ENCODE data around the gene ASIC2.

Gene ASIC2

GRCh38 chr17:32993977-32994376 lies 299.1 kb downstream of the ASIC2 start:
- ATAC-seq, result no peak
- TF ChIP-seq ZNF70 (CRISPR knock-in tag; IDR thresholded peaks at IDR 0.05), result no peak
- TF ChIP-seq GLIS3 (CRISPR knock-in tag; IDR thresholded peaks at IDR 0.05), result no peak
- no peak for TF ChIP-seq OSR1 (CRISPR knock-in tag; IDR thresholded peaks at IDR 0.05)
- TF ChIP-seq BACH2 (CRISPR knock-in tag; IDR thresholded peaks at IDR 0.05; ENCODE audit: borderline replicate concordance), result no peak
- no peak for TF ChIP-seq ZNF565 (CRISPR knock-in tag; conservative IDR thresholded peaks at IDR 0.05; ENCODE audit: low read depth)
- no peak for TF ChIP-seq ZFP3 (CRISPR knock-in tag; IDR thresholded peaks at IDR 0.05)
- no peak for TF ChIP-seq ESRRG (CRISPR knock-in tag; IDR thresholded peaks at IDR 0.05)
- no peak for TF ChIP-seq PATZ1 (CRISPR knock-in tag; IDR thresholded peaks at IDR 0.05; ENCODE audit: borderline replicate concordance)
- TF ChIP-seq ZC3H10 (CRISPR knock-in tag; IDR thresholded peaks at IDR 0.05), result no peak
- TF ChIP-seq, protein P1, sequence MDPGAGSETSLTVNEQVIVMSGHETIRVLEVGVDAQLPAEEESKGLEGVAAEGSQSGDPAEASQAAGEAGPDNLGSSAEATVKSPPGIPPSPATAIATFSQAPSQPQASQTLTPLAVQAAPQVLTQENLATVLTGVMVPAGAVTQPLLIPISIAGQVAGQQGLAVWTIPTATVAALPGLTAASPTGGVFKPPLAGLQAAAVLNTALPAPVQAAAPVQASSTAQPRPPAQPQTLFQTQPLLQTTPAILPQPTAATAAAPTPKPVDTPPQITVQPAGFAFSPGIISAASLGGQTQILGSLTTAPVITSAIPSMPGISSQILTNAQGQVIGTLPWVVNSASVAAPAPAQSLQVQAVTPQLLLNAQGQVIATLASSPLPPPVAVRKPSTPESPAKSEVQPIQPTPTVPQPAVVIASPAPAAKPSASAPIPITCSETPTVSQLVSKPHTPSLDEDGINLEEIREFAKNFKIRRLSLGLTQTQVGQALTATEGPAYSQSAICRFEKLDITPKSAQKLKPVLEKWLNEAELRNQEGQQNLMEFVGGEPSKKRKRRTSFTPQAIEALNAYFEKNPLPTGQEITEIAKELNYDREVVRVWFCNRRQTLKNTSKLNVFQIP (CRISPR knock-in tag; IDR thresholded peaks at IDR 0.05; ENCODE audit: borderline replicate concordance, low read depth), result no peak
- TF ChIP-seq TCF4 (CRISPR knock-in tag; IDR thresholded peaks at IDR 0.05; ENCODE audit: borderline replicate concordance), result no peak
- no peak for TF ChIP-seq TOX (CRISPR knock-in tag; IDR thresholded peaks at IDR 0.05; ENCODE audit: borderline replicate concordance)
- TF ChIP-seq, protein P2, sequence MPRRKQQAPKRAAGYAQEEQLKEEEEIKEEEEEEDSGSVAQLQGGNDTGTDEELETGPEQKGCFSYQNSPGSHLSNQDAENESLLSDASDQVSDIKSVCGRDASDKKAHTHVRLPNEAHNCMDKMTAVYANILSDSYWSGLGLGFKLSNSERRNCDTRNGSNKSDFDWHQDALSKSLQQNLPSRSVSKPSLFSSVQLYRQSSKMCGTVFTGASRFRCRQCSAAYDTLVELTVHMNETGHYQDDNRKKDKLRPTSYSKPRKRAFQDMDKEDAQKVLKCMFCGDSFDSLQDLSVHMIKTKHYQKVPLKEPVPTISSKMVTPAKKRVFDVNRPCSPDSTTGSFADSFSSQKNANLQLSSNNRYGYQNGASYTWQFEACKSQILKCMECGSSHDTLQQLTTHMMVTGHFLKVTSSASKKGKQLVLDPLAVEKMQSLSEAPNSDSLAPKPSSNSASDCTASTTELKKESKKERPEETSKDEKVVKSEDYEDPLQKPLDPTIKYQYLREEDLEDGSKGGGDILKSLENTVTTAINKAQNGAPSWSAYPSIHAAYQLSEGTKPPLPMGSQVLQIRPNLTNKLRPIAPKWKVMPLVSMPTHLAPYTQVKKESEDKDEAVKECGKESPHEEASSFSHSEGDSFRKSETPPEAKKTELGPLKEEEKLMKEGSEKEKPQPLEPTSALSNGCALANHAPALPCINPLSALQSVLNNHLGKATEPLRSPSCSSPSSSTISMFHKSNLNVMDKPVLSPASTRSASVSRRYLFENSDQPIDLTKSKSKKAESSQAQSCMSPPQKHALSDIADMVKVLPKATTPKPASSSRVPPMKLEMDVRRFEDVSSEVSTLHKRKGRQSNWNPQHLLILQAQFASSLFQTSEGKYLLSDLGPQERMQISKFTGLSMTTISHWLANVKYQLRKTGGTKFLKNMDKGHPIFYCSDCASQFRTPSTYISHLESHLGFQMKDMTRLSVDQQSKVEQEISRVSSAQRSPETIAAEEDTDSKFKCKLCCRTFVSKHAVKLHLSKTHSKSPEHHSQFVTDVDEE (CRISPR knock-in tag; IDR thresholded peaks at IDR 0.05), result no peak
- TF ChIP-seq RARB (CRISPR knock-in tag; IDR thresholded peaks at IDR 0.05), result no peak
- no peak for TF ChIP-seq ARNTL (CRISPR knock-in tag; IDR thresholded peaks at IDR 0.05; ENCODE audit: borderline replicate concordance, low read depth)
- no peak for TF ChIP-seq ZFP30 (CRISPR knock-in tag; IDR thresholded peaks at IDR 0.05)
- TF ChIP-seq, protein P3, sequence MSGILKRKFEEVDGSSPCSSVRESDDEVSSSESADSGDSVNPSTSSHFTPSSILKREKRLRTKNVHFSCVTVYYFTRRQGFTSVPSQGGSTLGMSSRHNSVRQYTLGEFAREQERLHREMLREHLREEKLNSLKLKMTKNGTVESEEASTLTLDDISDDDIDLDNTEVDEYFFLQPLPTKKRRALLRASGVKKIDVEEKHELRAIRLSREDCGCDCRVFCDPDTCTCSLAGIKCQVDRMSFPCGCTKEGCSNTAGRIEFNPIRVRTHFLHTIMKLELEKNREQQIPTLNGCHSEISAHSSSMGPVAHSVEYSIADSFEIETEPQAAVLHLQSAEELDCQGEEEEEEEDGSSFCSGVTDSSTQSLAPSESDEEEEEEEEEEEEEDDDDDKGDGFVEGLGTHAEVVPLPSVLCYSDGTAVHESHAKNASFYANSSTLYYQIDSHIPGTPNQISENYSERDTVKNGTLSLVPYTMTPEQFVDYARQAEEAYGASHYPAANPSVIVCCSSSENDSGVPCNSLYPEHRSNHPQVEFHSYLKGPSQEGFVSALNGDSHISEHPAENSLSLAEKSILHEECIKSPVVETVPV (CRISPR knock-in tag; IDR thresholded peaks at IDR 0.05), result no peak
- no peak for TF ChIP-seq CREB5 (CRISPR knock-in tag; IDR thresholded peaks at IDR 0.05; ENCODE audit: low read depth)

- no peak for ATAC-seq
- TF ChIP-seq GLIS3 (CRISPR knock-in tag; IDR thresholded peaks at IDR 0.05) (no peak), BACH2 (CRISPR knock-in tag; IDR thresholded peaks at IDR 0.05; ENCODE audit: borderline replicate concordance) (no peak), ZFP30 (CRISPR knock-in tag; IDR thresholded peaks at IDR 0.05) (no peak), ZNF8 (CRISPR knock-in tag; IDR thresholded peaks at IDR 0.05) (no peak), CSDC2 (CRISPR knock-in tag; IDR thresholded peaks at IDR 0.05) (no peak), TOX (CRISPR knock-in tag; IDR thresholded peaks at IDR 0.05; ENCODE audit: borderline replicate concordance) (no peak), ARNTL (CRISPR knock-in tag; IDR thresholded peaks at IDR 0.05; ENCODE audit: borderline replicate concordance, low read depth) (no peak), ZFP3 (CRISPR knock-in tag; IDR thresholded peaks at IDR 0.05) (no peak), ZC3H10 (CRISPR knock-in tag; IDR thresholded peaks at IDR 0.05) (no peak), ESRRG (CRISPR knock-in tag; IDR thresholded peaks at IDR 0.05) (no peak), OSR1 (CRISPR knock-in tag; IDR thresholded peaks at IDR 0.05) (no peak), SNAI2 (CRISPR knock-in tag; IDR thresholded peaks at IDR 0.05) (no peak), ZNF565 (CRISPR knock-in tag; conservative IDR thresholded peaks at IDR 0.05; ENCODE audit: low read depth) (no peak), ISL1 (CRISPR knock-in tag; IDR thresholded peaks at IDR 0.05) (no peak), TCF4 (CRISPR knock-in tag; IDR thresholded peaks at IDR 0.05; ENCODE audit: borderline replicate concordance) (no peak)
- TF ChIP-seq, protein P2 (CRISPR knock-in tag; IDR thresholded peaks at IDR 0.05), result no peak
- TF ChIP-seq, protein P3 (CRISPR knock-in tag; IDR thresholded peaks at IDR 0.05), result no peak
- TF ChIP-seq, protein P1 (CRISPR knock-in tag; IDR thresholded peaks at IDR 0.05; ENCODE audit: borderline replicate concordance, low read depth), result no peak
These were observed 300.6 kb downstream of the ASIC2 start for GRCh38 chr17:32992321-32993033.

All from SK-N-SH treated with all-trans-retinoic acid at 6 μM for 48 hours (cell line).